Measurements from ENCODE around the gene TPBGL. TPM values are rescaled to one million over a fixed set of nuclear protein-coding genes. Genes with fewer than 3 reads are reported as not detected.

Gene TPBGL
- total RNA-seq, 1 donor from 2014 or later: 0.07 TPM

- no peak overlapping the region for H3K27ac Mint-ChIP-seq
- H3K4me3 Mint-ChIP-seq: no peak overlapping the region
- H3K9me3 Mint-ChIP-seq: no peaks in the 10 kb centered on the region
- H3K36me3 Mint-ChIP-seq: no peaks in the 10 kb centered on the region
- H3K27me3 Mint-ChIP-seq (ENCODE audit: low read depth): no peaks in the 10 kb centered on the region
- no peak for TF ChIP-seq CTCF (IDR thresholded peaks at IDR 0.05; ENCODE audit: unreplicated experiment)
- peaks cover 6% of the 10 kb centered on the region for H3K4me1 Mint-ChIP-seq
- DNase-seq (ENCODE audit: low spot score in 2 of 2, unreplicated experiment in 2 of 2): peak in 1 of 2 experiments; percentile 7
These were observed 38.7 kb downstream of the TPBGL start for GRCh38 chr11:75279273-75279672.

- Mint-ChIP-seq H3K36me3 (no peaks in the 10 kb centered on the region), H3K27me3 (ENCODE audit: low read depth) (no peaks in the 10 kb centered on the region), H3K4me1 (peaks cover 6% of the 10 kb centered on the region), H3K4me3 (no peak overlapping the region), H3K9me3 (no peaks in the 10 kb centered on the region), H3K27ac (no peak overlapping the region)
- DNase-seq (ENCODE audit: low spot score in 2 of 2, unreplicated experiment in 2 of 2): peak; percentile 57 to 82
- TF ChIP-seq CTCF (IDR thresholded peaks at IDR 0.05; ENCODE audit: unreplicated experiment): peak; percentile 99
These were observed 39.7 kb downstream of the TPBGL start for GRCh38 chr11:75280227-75280701.

- Mint-ChIP-seq H3K4me1 (peaks cover 6% of the 10 kb centered on the region), H3K9me3 (no peaks in the 10 kb centered on the region), H3K36me3 (no peaks in the 10 kb centered on the region), H3K27ac (no peak overlapping the region), H3K4me3 (no peak overlapping the region), H3K27me3 (ENCODE audit: low read depth) (no peaks in the 10 kb centered on the region)
- no peak for TF ChIP-seq CTCF (IDR thresholded peaks at IDR 0.05; ENCODE audit: unreplicated experiment)
- DNase-seq (ENCODE audit: low spot score in 2 of 2, unreplicated experiment in 2 of 2): no peak
These were observed 40.3 kb downstream of the TPBGL start for GRCh38 chr11:75280770-75281468.

GRCh38 chr11:75281469-75282095, 41.0 kb downstream of the TPBGL start:
- Mint-ChIP-seq H3K36me3 (no peaks in the 10 kb centered on the region), H3K9me3 (no peaks in the 10 kb centered on the region), H3K27ac (no peak overlapping the region), H3K4me1 (peaks cover 6% of the 10 kb centered on the region), H3K4me3 (no peak overlapping the region), H3K27me3 (ENCODE audit: low read depth) (no peaks in the 10 kb centered on the region)
- DNase-seq (ENCODE audit: low spot score in 2 of 2, unreplicated experiment in 2 of 2): no peak
- TF ChIP-seq CTCF (IDR thresholded peaks at IDR 0.05; ENCODE audit: unreplicated experiment): no peak

- no peaks in the 10 kb centered on the region for H3K9me3 Mint-ChIP-seq
- no peaks in the 10 kb centered on the region for H3K36me3 Mint-ChIP-seq
- H3K27ac Mint-ChIP-seq: no peak overlapping the region
- TF ChIP-seq CTCF (IDR thresholded peaks at IDR 0.05; ENCODE audit: unreplicated experiment): no peak
- peaks cover 6% of the 10 kb centered on the region for H3K4me1 Mint-ChIP-seq
- no peaks in the 10 kb centered on the region for H3K27me3 Mint-ChIP-seq (ENCODE audit: low read depth)
- no peak for DNase-seq (ENCODE audit: low spot score in 2 of 2, unreplicated experiment in 2 of 2)
- no peak overlapping the region for H3K4me3 Mint-ChIP-seq
These were observed 42.9 kb downstream of the TPBGL start for GRCh38 chr11:75283391-75283931.

Data from mesothelial cell of epicardium (in vitro differentiated cells).